ENCODE results near the gene KIF1C.
"Not testable (repeated sequence)": the region's sequence is repeated elsewhere in the genome, so short reads cannot be mapped to it uniquely, and the experiment has no call there.

Gene KIF1C

GRCh38 chr17:5049314-5049841 is 51.6 kb downstream of the KIF1C start:
- peak; percentile 86 for DNase-seq

GRCh38 chr17:5050278-5050677 is 52.5 kb downstream of the KIF1C start:
- no peak for DNase-seq

DNA sequence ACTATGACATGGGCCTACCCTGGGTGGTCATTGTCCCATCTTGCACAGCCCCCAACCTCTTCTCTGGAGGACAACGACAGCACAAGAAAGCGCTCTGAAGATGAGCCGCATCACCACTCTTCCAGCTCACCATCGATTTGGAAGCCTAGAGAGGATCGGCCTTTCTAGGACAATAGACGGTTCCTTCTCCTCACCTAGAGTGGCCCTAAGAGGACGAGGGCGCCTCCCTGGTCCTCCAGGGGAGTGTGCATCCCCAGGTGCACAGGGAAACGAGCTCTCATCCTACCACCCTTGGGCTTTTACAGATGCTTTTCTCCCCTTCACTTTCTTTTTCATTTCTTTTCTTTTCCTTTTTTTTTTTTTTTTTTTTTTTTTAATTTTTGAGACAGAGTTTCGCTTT is 57.8 kb downstream of the KIF1C start:
- no peak for DNase-seq

GRCh38 chr17:5065227-5065744 is 67.5 kb downstream of the KIF1C start:
- DNase-seq, result no peak

DNA sequence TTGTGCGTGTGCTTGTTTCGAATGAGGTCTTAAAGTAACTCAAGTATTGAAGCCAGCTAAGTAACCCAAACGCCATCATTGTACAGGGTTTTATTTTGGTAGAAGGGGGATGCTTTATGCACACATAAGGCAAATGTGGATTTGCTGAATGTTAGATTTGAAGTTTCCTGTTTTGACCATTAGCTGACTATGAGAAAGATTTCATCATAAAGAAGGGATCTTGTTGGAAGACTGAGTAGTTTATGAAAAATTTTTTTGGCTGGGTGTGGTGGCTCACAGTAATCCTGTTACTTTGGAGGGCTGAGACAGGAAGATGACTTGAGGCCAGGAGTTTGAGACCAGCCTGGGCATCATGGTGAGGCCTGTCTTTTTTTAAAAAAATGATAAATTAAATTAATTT is 70.5 kb downstream of the KIF1C start:
- DNase-seq, result no peak

DNA sequence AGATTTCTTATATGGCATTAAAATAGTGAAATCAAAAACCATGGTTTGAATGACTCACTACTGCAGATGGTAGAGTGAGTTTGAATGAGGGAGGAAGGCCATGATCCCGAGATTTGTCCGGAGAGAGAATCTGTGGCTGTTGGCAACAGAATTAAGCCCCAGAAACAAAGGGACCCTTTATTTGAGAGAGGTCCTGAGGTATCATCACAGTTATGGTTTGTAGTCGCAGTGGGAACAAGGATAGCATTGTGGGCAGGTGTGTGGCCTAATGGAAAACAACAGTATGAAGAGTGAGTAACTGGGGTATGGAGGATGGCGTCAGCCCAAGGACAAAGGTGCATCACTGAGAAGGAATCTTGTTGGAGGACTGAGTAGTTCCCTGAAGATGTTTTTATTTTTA is 72.0 kb downstream of the KIF1C start:
- DNase-seq, result no peak

DNA sequence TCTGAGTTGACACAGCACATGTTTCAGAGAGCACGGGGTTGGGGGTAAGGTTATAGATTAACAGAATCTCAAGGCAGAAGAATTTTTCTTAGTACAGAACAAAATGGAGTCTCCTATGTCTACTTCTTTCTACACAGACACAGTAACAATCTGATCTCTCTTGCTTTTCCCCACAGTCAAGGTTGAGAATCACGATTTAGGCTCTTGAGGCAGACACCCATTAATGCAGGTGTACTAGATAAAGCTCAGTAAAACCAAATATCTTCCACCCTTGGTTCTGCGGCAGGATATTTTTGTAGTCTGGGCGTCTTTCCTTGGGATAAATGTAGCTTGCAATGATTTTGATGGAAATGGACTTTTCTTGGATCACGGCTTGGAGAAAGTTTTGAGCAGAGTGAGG is 77.7 kb downstream of the KIF1C start:
- not testable (repeated sequence) for DNase-seq

DNA sequence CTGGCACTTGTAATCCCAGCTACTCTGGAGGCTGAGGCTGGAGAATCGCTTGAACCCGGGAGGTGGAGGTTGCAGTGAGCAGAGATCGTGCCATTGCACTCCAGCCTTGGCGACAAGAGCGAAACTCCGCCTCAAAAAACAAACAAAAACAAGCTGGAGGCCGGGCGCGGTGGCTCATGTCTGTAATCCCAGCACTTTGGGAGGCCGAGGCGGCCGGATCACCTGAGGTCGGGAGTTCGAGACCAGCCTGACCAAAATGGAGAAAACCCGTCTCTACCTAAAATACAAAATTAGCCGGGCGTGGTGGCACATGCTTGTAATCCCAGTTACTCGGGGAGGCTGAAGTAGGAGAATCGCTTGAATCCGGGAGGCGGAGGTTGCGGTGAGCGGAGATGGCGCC is 79.5 kb downstream of the KIF1C start:
- not testable (repeated sequence) for DNase-seq

GRCh38 chr17:5077781-5078105 is 80.0 kb downstream of the KIF1C start:
- no peak for DNase-seq

Data from CD4-positive, alpha-beta T cell treated with Interleukin-17A for 1 hour (primary cell).